Endothelial cell of umbilical vein (primary cell): ENCODE results near the gene TMEM233. TPM values are rescaled to one million over a fixed set of nuclear protein-coding genes. Genes with fewer than 3 reads are reported as not detected.

Source experiments
- BruUV-seq: library from RNA; stranded (reverse); fragments of 400-500 nt; replicated peaks from 2 replicates; lab custom pipeline; 2021; lab: Mats Ljungman, UMichigan
- CTCF ChIA-PET: fragments of 300-600, 350-600 bp; sonication (Branson Sonifier 250); formaldehyde crosslinking; loops from one replicate; lab custom pipeline; 2021; ENCODE audit warnings: antibody characterized with exemption, inconsistent platforms; lab: Charles Lee
- POLR2A ChIA-PET: fragments of 300-600, 350-600 bp; sonication (Branson Sonifier 250); formaldehyde crosslinking; loops from one replicate; lab custom pipeline; 2021; ENCODE audit warnings: antibody characterized with exemption, inconsistent platforms; lab: Charles Lee
- DNase-seq: peaks from one replicate; pipeline ENCODE4 v3.0.0-alpha.2; 2011; ENCODE audit warnings: low read depth, low spot score
- FAIRE-seq: peaks from 2 replicates; lab custom pipeline; 2011; peaks lifted over from hg19 to GRCh38; lab: Jason Lieb, UNC
- H2AFZ ChIP-seq: 2 replicates; pipeline ENCODE4 v1.6.0; 2012; ENCODE audit warnings: low read depth, low read length, control low read depth, inconsistent platforms
- H3K27ac ChIP-seq: 2 replicates; pipeline ENCODE4 v1.5.1; 2011; ENCODE audit warnings: low read depth, mild to moderate bottlenecking, control low read depth, low read length, moderate library complexity; ENCODE audit not compliant: insufficient read depth
- H3K27me3 ChIP-seq, 2 experiments: 2 replicates each; pipeline versions ENCODE4 v1.6.0 to v1.6.1; 2011; ENCODE audit warnings: low read length in 2 of 2, mixed read lengths in 1 of 2; ENCODE audit not compliant: control insufficient read depth in 2 of 2, insufficient read depth in 2 of 2
- H3K36me3 ChIP-seq, 2 experiments: 2 replicates in 1 of 2; 3 replicates in 1 of 2; pipeline ENCODE4 v1.5.1; 2011; ENCODE audit warnings: low read length in 2 of 2, mild to moderate bottlenecking in 1 of 2, moderate library complexity in 1 of 2; ENCODE audit not compliant: control insufficient read depth in 2 of 2, insufficient read depth in 2 of 2; ENCODE audit errors: extremely low read depth in 1 of 2
- H3K4me1 ChIP-seq: 3 replicates; pipeline ENCODE4 v1.5.1; 2011; ENCODE audit warnings: mild to moderate bottlenecking, low read length; ENCODE audit not compliant: control insufficient read depth, insufficient read depth; ENCODE audit errors: extremely low read depth
- H3K4me2 ChIP-seq: 2 replicates; pipeline ENCODE4 v1.6.1; 2011; ENCODE audit warnings: low read length, control low read depth, mixed read lengths; ENCODE audit not compliant: insufficient read depth
- H3K4me3 ChIP-seq, 3 experiments: fragments of 200-600 bp in 1 of 3; sonication (generic), shearing (Covaris generic) in 1 of 3; replicated peaks in 1 of 3; 2 replicates each; pipeline ENCODE4 v1.5.1; 2011 to 2016; ENCODE audit warnings: control low read depth in 3 of 3, low read length in 3 of 3, mild to moderate bottlenecking in 2 of 3, inconsistent platforms in 1 of 3, low read depth in 1 of 3, moderate library complexity in 1 of 3; ENCODE audit not compliant: insufficient read depth in 1 of 3
- H3K79me2 ChIP-seq: 2 replicates; pipeline ENCODE4 v1.6.0; 2012; ENCODE audit warnings: low read length, inconsistent platforms; ENCODE audit not compliant: control insufficient read depth, insufficient read depth
- H3K9ac ChIP-seq: replicated peaks from 2 replicates; pipeline ENCODE3; 2011; ENCODE audit warnings: low read length, control low read depth; ENCODE audit not compliant: insufficient read depth; ENCODE audit errors: extremely low read depth
- H3K9me1 ChIP-seq: replicated peaks from 3 replicates; pipeline ENCODE4 v1.6.0; 2011; ENCODE audit warnings: mild to moderate bottlenecking, low read length; ENCODE audit not compliant: control insufficient read depth, insufficient read depth; ENCODE audit errors: extremely low read depth
- H3K9me3 ChIP-seq: replicated peaks from 2 replicates; pipeline ENCODE4 v1.5.1; 2012; ENCODE audit warnings: low read length, inconsistent platforms; ENCODE audit not compliant: control insufficient read depth, insufficient read depth
- H4K20me1 ChIP-seq: replicated peaks from 2 replicates; pipeline ENCODE3; 2011; ENCODE audit warnings: mild to moderate bottlenecking, low read length; ENCODE audit not compliant: control insufficient read depth, insufficient read depth; ENCODE audit errors: extremely low read depth
- EZH2 ChIP-seq: IDR thresholded peaks from 2 replicates; pipeline ENCODE4 v1.6.1; 2012; ENCODE audit warnings: borderline replicate concordance, low read depth, mild to moderate bottlenecking, moderate library complexity, low read length, inconsistent platforms; ENCODE audit not compliant: severe bottlenecking
- GATA2 ChIP-seq: IDR thresholded peaks from 2 replicates; pipeline ENCODE4 v1.7.0; 2011; ENCODE audit warnings: low read depth, mild to moderate bottlenecking, moderate library complexity, mixed read lengths, low read length; ENCODE audit not compliant: insufficient read length, insufficient read depth
- JUN ChIP-seq: IDR thresholded peaks from 2 replicates; pipeline ENCODE4 v1.6.1; 2011; ENCODE audit warnings: borderline replicate concordance, low read depth; ENCODE audit not compliant: insufficient read length, insufficient read depth
- POLR2A ChIP-seq: IDR thresholded peaks from 2 replicates; pipeline ENCODE4 v1.6.1; 2012; ENCODE audit warnings: low read depth, mild to moderate bottlenecking, control low read depth, low read length
- POLR2AphosphoS5 ChIP-seq: IDR thresholded peaks from 2 replicates; pipeline ENCODE4 v1.6.1; 2012; ENCODE audit warnings: low read depth, mild to moderate bottlenecking, control low read depth, low read length, moderate library complexity; ENCODE audit not compliant: insufficient read depth
- dilution Hi-C: fragments of 300-500 bp; cut with MboI; formaldehyde crosslinking; loops from one replicate; pipeline ENCODE4 v1.15.0; 2019; ENCODE audit warnings: low sequenced_read_pairs; ENCODE audit not compliant: extremely low pct_ligation_motif_present
- intact Hi-C: fragments of 100-400 bp; cut with micrococcal nuclease; formaldehyde crosslinking; loops from one replicate; pipeline ENCODE4 v1.10.0; 2022
- polyA plus RNA-seq, 4 experiments: library from polyadenylated mRNA; depleted of rRNA in 3 of 4; stranded (reverse) in 3 of 4; unstranded in 1 of 4; fragments of >200 nt; gene quantifications; 2 replicates each; pipeline versions ENCODE4 v1.2.1 to v1.2.3, GENCODE V29; 2011 to 2012; ENCODE audit warnings: missing spikeins in 1 of 4
- total RNA-seq: library from RNA; stranded (reverse); gene quantifications from 2 replicates; pipeline ENCODE4 v1.2.3, GENCODE V29; 2021
- TF ChIP-seq, protein P1 (sequence below), 2 donors: IDR thresholded peaks; 1 replicate in 1 of 2; 2 replicates in 1 of 2; pipeline ENCODE4 v1.5.1; 2011; ENCODE audit warnings: low read length in 2 of 2, mild to moderate bottlenecking in 2 of 2, moderate library complexity in 2 of 2, control low read depth in 1 of 2, inconsistent platforms in 1 of 2, low read depth in 1 of 2; ENCODE audit not compliant: insufficient read depth in 1 of 2; ENCODE audit errors: extremely low read depth in 1 of 2
- TF ChIP-seq, protein P2 (sequence below): IDR thresholded peaks from 2 replicates; pipeline ENCODE4 v1.6.1; 2011; ENCODE audit not compliant: insufficient read depth, insufficient read length

The TMEM233 gene
- total and polyA plus RNA-seq, 2 donors (not counting 3 experiments of a cell fraction or from before 2014, with no cell fraction given), result 0.01 TPM; not detected in 1

DNA sequence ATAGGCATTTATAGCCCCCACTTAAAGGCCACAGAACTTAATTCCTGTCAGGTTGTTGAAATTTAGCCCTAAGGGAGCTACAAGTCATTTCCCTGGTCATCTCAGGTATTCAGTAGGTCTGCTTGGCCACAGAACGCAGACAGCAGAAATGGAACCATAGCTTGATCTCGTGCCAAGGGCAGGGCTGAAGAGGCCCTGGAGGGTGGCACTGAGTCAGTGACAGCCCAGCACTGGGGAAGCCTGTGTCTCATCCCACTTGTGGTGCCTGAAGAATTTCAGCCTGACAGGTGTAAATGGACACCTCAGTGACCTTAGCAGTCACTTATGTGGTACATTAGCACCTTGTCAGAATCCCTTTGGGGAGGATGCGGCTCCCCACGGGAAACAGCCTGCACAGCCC lies 81.0 kb downstream of the TMEM233 start:
- Histone ChIP-seq H4K20me1 (no peaks in the 10 kb centered on the region), H2AFZ (no peak overlapping the region), H3K9me3 (no peaks in the 10 kb centered on the region), H3K36me3 (peaks cover 12 to 21% of the 10 kb centered on the region in 2 experiments), H3K4me3 (no peak overlapping the region), H3K79me2 (no peaks in the 10 kb centered on the region), H3K9me1 (no peaks in the 10 kb centered on the region), H3K27ac (no peak overlapping the region), H3K4me2 (no peak overlapping the region), H3K4me1 (peaks cover 27% of the 10 kb centered on the region), H3K27me3 (no peaks in the 10 kb centered on the region), H3K9ac (no peak overlapping the region)
- DNase-seq (no peak), FAIRE-seq (no peak)
- intact Hi-C loops, result no loop called here
- TF ChIP-seq, protein P1, sequence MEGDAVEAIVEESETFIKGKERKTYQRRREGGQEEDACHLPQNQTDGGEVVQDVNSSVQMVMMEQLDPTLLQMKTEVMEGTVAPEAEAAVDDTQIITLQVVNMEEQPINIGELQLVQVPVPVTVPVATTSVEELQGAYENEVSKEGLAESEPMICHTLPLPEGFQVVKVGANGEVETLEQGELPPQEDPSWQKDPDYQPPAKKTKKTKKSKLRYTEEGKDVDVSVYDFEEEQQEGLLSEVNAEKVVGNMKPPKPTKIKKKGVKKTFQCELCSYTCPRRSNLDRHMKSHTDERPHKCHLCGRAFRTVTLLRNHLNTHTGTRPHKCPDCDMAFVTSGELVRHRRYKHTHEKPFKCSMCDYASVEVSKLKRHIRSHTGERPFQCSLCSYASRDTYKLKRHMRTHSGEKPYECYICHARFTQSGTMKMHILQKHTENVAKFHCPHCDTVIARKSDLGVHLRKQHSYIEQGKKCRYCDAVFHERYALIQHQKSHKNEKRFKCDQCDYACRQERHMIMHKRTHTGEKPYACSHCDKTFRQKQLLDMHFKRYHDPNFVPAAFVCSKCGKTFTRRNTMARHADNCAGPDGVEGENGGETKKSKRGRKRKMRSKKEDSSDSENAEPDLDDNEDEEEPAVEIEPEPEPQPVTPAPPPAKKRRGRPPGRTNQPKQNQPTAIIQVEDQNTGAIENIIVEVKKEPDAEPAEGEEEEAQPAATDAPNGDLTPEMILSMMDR (IDR thresholded peaks at IDR 0.05; ENCODE audit: extremely low read depth in 1 of 2, insufficient read depth in 1 of 2, low read depth in 1 of 2, low read length in 2 of 2), result no peak
- TF ChIP-seq POLR2AphosphoS5 (no peak), GATA2 (no peak)
- TF ChIP-seq, protein P2, sequence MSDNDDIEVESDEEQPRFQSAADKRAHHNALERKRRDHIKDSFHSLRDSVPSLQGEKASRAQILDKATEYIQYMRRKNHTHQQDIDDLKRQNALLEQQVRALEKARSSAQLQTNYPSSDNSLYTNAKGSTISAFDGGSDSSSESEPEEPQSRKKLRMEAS, result no peak
- no TSS peak for BruUV-seq
- ChIA-PET POLR2A (no interaction called here), CTCF (interaction anchor here (4.2 kb wide), 1 partner anchor 105 kb away, joined by 30 read pairs; no protein-coding TSS in a partner anchor)
- dilution Hi-C loops, result no loop called here

DNA sequence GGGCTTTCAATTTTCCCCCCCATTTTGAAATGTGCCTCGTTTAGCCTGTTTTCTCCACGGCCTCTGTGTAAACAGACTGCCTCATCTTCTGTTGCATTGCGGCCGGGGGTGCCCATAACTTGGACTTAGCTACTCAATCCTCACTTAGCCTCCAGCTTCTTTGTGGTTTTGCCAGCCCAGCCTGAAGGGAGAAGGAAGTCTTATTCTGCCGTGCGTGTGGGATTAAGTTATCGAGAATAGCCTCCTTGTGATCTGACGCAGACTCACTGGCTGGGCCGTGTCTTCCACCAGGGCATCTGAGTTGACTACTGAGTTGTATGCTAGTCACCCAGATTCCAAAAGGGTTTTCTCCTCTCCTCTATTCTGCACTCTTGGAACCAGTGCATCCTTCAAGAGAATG lies 82.4 kb downstream of the TMEM233 start:
- ChIA-PET CTCF (interaction anchor here (2.5 to 3.4 kb wide), 2 partner anchors 19 to 105 kb away, joined by 6 to 12 read pairs; no protein-coding TSS in a partner anchor), POLR2A (no interaction called here)
- no peaks in the 10 kb centered on the region for H4K20me1 ChIP-seq
- peaks cover 20% of the 10 kb centered on the region for H3K4me1 ChIP-seq
- no TSS peak for BruUV-seq
- no peak overlapping the region for H2AFZ ChIP-seq
- no peaks in the 10 kb centered on the region for H3K79me2 ChIP-seq
- peaks cover 14 to 35% of the 10 kb centered on the region in 2 experiments for H3K36me3 ChIP-seq
- no peak overlapping the region for H3K27ac ChIP-seq
- no peak for TF ChIP-seq POLR2AphosphoS5
- TF ChIP-seq JUN, result no peak
- TF ChIP-seq, protein P2, result no peak
- TF ChIP-seq EZH2, result no peak
- TF ChIP-seq POLR2A, result no peak
- TF ChIP-seq, protein P1 (IDR thresholded peaks at IDR 0.05; ENCODE audit: extremely low read depth in 1 of 2, insufficient read depth in 1 of 2, low read depth in 1 of 2, low read length in 2 of 2), result no peak
- FAIRE-seq (no peak), DNase-seq (no peak)
- H3K27me3 ChIP-seq, result no peaks in the 10 kb centered on the region
- no peaks in the 10 kb centered on the region for H3K9me1 ChIP-seq
- dilution Hi-C loops (no loop called here), intact Hi-C loops (no loop called here)
- no peak overlapping the region for H3K4me2 ChIP-seq
- no peak overlapping the region for H3K4me3 ChIP-seq
- no peak overlapping the region for H3K9ac ChIP-seq
- no peaks in the 10 kb centered on the region for H3K9me3 ChIP-seq
